K562 (cell line): ENCODE measurements around the gene NPDC1. TPM values are rescaled to one million over a fixed set of nuclear protein-coding genes. Genes with fewer than 3 reads are reported as not detected.

Source experiments
- DMBX1 ChIP-seq: fragments of 250-450 bp; sonication (Bioruptor Pico); IDR thresholded peaks from 2 replicates; pipeline ENCODE4 v1.8.0; 2022; ENCODE audit warnings: inconsistent platforms, mild to moderate bottlenecking, moderate library complexity, borderline replicate concordance
- GABPB1 ChIP-seq: sonication (generic); formaldehyde crosslinking; IDR thresholded peaks from 2 replicates; pipeline ENCODE4 v1.8.0; 2022; ENCODE audit warnings: mild to moderate bottlenecking, missing genetic modification reagents
- HSF4 ChIP-seq: fragments of 250-450 bp; sonication (Bioruptor Pico); IDR thresholded peaks from 2 replicates; pipeline ENCODE4 v2.1.2; 2022; ENCODE audit warnings: mild to moderate bottlenecking, moderate library complexity, borderline replicate concordance
- MEF2A ChIP-seq: IDR thresholded peaks from 2 replicates; pipeline ENCODE4 v1.6.1; 2011; ENCODE audit warnings: low read depth, mild to moderate bottlenecking, low read length, moderate library complexity; ENCODE audit not compliant: control insufficient read depth
- MGA ChIP-seq: fragments of 450-650 bp; IDR thresholded peaks from 2 replicates; pipeline ENCODE4 v1.6.1; 2016; ENCODE audit warnings: mild to moderate bottlenecking, moderate library complexity
- RCOR1 ChIP-seq, 2 experiments: IDR thresholded peaks; 2 replicates each; pipeline ENCODE4 v1.6.1; 2012; ENCODE audit warnings: low read depth in 2 of 2, low read length in 2 of 2, borderline replicate concordance in 1 of 2, improper control_type of control experiment in 1 of 2
- SMARCA4 ChIP-seq: fragments of 450-650 bp; IDR thresholded peaks from 2 replicates; pipeline ENCODE4 v1.6.1; 2016
- SMARCB1 ChIP-seq: IDR thresholded peaks from 2 replicates; pipeline ENCODE4 v1.6.1; 2011; ENCODE audit warnings: improper control_type of control experiment, low read depth; ENCODE audit not compliant: insufficient read length
- ZBTB7A ChIP-seq: IDR thresholded peaks from 2 replicates; pipeline ENCODE4 v1.6.1; 2011; ENCODE audit warnings: low read depth, mild to moderate bottlenecking, low read length, moderate library complexity, borderline replicate concordance; ENCODE audit not compliant: control insufficient read depth
- ZBTB9 ChIP-seq: fragments of 450-650 bp; formaldehyde crosslinking; IDR thresholded peaks from 2 replicates; pipeline ENCODE4 v1.4.0; 2020; ENCODE audit warnings: mild to moderate bottlenecking, moderate library complexity
- ZNF175 ChIP-seq: fragments of 200-800 bp; sonication (Bioruptor generic); IDR thresholded peaks from 2 replicates; pipeline ENCODE4 v1.6.1; 2016; ENCODE audit warnings: low read depth, mild to moderate bottlenecking, missing genetic modification characterization, missing compliant biosample characterization
- ZNF507 ChIP-seq: conservative IDR thresholded peaks from 2 replicates; pipeline ENCODE4 v1.6.1; 2017; ENCODE audit warnings: missing genetic modification characterization, missing compliant biosample characterization
- polyA plus RNA-seq, 8 experiments: library from polyadenylated mRNA; depleted of rRNA in 4 of 8; stranded (reverse) in 5 of 8; unstranded in 3 of 8; fragments of >200 nt; fragmentation: Nextera tagmentation in 2 of 8; fragmentation: Illumina TruSeq in 1 of 8; extraction: Ambion mirVana in 2 of 8; extraction: Trizol in 1 of 8; gene quantifications; 2 replicates each; pipeline versions ENCODE4 v1.2.1 to v1.2.3, GENCODE V29; 2011 to 2014; ENCODE audit warnings: inconsistent platforms in 1 of 8, missing spikeins in 1 of 8
- total RNA-seq, 7 experiments: library from RNA; depleted of rRNA in 6 of 7; stranded (reverse); fragments of >200 nt in 6 of 7; fragmentation: Illumina TruSeq in 2 of 7; extraction: Trizol in 2 of 7; gene quantifications; 2 replicates each; pipeline versions ENCODE4 v1.2.1 to v1.2.3, GENCODE V29; 2011 to 2021; ENCODE audit warnings: low replicate concordance in 1 of 7

The NPDC1 gene
- total and polyA plus RNA-seq, 9 of the 15 experiments (the other 6 are each of a cell fraction or from before 2014, with no cell fraction given), result 0.06 to 2.1 (median 0.53) TPM; not detected in 3

GRCh38 chr9:137070906-137071275, 24.9 kb upstream of the NPDC1 start (continued):
- no peak; the same call in none of the 2 replicates for TF ChIP-seq MGA
- TF ChIP-seq ZBTB7A, result no peak; the same call in 1 of the 2 replicates
- no peak for TF ChIP-seq DMBX1 (CRISPR knock-in tag)
- 0 out of 2 replicates have a peak, but pooled peaks have one; percentile 38 for TF ChIP-seq SMARCA4
- TF ChIP-seq MEF2A, result no peak
- TF ChIP-seq GABPB1 (CRISPR knock-in tag), result peak; percentile 58; the same call in 1 of the 2 replicates
- TF ChIP-seq HSF4 (CRISPR knock-in tag), result no peak
- TF ChIP-seq RCOR1 (IDR thresholded peaks at IDR 0.05; ENCODE audit: borderline replicate concordance in 1 of 2, low read depth in 2 of 2, low read length in 2 of 2), result no peak
- no peak for TF ChIP-seq ZNF507 (tag)
- TF ChIP-seq SMARCB1, result no peak
- 0 out of 2 replicates have a peak, but pooled peaks have one; percentile 17 for TF ChIP-seq ZBTB9 (CRISPR knock-in tag)
- no peak for TF ChIP-seq ZNF175 (CRISPR knock-in tag)
